Fibroblast of skin of right biceps (primary cell): ENCODE measurements around the gene SCN2B.

ENCODE experiments used
- DNase-seq: peaks from one replicate; pipeline ENCODE4 v3.0.0-alpha.2; 2013

SCN2B gene

DNA sequence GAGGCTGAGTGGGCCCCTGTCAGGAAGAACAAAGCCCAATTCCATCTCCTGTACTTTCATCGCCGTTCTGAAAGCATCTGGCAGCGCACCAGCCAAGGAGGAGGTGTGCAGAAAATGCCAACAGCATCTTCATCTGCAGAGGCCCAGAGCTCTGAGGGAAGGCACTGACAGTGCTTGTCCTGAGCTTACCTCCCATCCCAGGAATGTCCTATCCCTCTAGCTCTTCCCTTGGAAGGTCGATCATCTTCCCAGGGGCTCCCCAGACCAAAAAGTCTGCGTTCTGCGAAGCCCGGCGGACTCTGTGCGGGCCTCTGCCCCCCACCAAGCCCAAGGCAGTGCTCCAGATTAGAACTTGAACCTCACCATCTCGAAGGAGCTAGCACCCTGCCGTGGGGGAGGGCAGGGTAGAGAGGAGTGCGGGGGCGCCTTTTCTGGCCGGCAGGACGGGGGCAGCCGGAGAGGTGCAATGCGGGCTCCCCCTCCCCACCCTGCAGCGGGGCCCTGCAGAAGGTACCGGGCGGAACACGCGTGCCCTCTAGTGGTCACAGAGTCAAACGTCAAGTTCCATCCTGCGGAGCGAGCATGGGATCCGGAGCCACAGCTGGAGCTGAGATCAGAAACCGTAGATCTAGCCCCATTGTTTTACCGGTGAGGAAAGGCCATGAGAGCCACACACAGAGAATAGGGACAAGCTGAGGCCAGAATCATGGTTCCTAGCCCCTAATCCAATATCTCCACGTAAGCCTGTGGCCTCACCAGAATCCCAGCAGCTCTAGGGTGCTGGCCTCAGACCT, 5.0 kb downstream of the SCN2B start:
- peak; percentile 47 for DNase-seq

DNA sequence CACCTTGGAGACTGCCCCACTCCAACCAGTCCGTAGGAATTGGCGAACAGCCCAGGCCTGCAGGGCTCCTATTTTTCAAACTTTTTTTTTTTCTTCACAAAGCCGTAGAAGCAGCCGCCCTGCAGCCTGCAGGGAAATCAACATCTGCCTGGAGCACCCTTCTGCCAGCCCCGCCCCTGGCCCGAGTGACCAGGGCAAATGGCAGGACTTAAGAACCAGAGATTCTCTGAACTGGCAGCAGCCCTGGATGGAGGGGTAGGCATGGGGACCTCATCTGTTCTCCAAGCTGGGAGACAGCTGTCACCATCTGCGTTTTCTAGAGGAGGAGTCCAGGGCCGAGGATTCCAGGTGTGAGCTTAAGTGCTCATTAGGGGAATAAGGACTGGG, 5.6 kb downstream of the SCN2B start:
- no peak for DNase-seq

DNA sequence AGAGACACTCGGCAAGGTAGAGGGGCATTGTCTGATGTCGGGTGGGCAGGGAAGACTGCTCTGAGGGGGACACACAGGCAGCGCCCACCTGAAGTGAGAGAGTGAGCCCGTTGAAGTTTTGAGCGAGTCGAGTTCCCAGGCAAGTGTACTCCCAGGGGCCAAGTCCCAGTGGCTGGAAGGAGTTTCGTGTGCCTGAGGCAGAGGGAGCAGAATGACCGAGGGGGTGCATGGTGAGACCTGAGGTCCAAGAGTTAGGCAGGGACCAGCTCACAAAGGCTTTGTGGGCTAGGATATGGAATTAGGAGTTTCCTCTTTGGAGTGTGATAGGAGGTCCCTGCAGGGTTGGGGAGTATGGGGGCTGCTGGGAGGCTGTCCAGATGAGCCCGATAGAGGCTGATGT, 6.2 kb downstream of the SCN2B start:
- DNase-seq = no peak

DNA sequence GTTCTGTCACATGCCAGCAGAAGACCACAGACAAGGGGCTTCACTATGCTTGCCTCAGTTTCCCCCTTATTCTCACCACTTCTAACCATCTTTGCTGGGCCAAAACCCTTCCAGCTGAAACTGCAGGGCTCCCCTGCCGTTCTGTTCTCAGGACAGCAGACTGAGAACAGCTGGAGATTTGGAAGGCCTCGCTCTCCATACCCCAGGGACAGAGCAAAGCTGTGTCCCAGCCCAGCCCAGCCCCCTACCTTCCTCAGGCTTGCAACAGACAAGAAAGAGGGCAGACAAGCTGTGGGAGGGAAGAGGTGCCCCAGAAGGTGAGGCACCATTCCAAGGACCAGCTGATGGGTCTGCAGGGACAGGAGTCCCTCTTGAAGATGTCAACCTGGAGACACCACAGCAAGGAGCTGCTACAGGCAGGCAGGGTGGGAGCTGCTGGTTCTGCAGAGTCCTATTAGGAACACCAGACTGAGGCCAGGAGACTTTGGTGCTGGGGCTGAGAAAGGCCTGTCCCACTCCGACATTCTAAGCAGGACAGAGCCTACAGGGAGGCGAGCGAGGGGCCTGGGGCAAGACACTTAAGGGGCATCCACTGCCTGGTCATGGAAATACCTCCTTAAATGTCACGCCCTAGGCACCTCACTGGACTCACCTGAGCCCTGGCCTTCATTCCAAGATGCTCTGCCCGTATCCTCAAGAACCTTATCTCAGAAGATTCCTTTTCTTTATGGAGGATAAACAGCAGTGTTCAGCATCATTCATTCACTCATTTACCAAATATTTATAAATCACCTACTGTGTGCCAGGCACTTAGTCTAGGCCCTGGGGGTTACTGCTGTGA, 6.9 kb downstream of the SCN2B start:
- DNase-seq = no peak

DNA sequence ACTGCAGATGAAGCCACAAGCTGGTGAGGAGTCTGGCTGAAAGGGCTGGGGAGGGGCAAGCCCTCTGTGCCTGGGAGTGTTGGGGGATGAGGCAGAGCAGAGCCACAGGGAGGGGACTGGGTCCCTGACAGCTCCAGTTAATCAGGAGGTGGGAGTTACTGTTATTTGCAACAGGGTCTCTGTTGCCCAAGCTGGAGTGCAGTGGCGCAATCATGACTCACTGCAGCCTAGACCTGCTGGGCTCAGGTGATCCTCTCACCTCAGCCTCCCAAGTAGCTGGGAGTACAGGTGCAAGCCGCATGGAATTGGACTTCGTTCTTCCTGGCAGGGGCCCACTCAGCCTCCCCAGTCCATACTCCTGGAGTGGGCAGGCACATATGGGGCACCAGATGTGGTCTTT, 7.7 kb downstream of the SCN2B start:
- no peak for DNase-seq

DNA sequence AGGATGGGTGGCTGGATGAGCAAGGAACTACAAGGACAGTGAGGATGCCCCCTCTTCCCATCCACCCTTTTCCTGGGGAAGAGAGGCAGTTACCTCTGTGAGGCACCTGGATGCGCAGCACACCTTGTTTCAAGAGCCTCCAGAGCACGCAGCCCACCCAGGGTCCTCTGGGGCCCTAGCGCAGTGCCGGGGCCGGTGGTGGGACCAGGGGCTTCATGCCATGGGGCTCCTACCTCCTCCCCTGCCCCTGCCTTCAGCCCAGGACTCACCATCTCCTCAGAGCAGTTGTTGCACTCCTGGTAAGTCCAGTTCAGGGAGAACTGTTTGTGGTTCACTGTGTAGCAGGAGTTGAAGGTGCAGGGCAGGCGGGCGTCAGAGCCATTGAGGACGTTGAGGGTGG, 8.1 kb downstream of the SCN2B start:
- DNase-seq = no peak

DNA sequence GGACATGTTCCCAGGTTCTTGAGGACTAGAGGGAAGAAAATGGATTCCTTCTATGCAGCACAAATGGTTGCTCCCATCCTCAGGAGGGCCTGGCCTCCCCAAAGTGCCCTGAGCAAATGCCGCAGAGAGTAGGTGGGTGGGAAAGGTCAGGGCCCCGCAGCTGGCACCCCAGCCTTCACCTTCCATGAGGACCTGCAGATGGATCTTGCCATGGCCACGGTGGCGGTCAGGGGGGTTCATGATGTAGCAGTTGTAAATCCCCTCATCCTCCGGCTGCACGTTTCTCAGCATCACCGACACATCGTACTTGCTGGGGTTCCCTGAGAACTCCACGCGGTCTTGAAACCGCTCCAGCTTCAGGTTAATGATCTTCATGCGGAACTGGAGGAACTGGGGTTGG, 8.5 kb downstream of the SCN2B start:
- no peak for DNase-seq

DNA sequence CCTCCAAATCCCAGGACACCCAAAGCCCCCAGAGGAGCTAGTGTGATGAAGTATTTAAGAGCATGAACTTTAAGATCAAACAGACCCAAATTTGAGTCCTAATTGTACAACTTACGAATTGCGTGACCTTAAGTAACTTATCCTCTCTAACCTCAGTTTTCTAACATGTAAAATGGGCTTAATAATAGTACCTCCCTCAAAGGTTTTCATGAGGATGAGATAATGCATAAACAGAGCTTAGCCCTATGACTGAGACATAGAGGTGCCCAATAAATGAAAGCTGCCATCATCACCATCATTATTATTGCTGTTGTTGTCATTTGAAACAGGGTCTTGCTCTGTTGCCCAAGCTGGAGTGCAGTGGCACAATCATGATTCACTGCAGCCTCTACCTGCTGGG, 9.2 kb downstream of the SCN2B start:
- no peak for DNase-seq

DNA sequence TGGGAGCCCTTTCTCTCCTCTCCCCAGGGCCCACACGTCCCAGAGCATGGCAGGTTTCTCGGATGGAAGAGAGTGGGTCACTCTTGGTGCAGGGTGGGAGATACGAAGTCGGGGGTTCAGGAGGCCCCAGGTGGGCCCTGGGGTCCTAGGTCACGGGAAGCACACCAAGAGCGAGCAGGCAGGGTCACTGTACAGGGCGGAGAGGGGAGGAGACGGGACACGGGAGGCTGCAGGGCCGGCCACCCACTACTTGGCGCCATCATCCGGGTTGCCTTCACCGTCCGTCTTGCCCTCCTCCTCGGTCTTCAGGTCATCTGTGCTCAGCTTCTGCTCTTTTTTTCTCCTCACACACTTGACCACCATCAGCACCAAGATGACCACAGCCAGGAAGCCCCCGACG, 9.8 kb downstream of the SCN2B start:
- no peak for DNase-seq

DNA sequence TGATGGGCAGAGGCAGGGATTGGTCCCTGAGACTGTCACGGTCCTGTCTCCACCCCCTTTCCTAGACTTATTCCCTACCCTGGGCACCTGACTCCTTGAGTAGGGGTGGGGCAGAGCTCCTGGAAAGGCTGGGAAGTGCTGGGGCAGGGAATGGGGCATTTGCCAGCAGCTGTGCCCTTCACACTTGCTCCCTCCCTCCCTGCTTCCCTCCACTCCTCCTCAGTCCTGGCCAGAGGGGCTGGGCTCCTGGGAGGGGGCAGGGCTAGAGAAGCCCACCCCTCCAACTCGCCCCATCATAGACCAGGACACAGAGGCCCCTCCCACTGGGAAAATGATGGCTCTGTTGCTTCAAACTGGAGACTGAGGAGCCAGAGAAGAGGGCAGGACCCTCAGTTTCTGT, 11.6 kb downstream of the SCN2B start:
- no peak for DNase-seq

DNA sequence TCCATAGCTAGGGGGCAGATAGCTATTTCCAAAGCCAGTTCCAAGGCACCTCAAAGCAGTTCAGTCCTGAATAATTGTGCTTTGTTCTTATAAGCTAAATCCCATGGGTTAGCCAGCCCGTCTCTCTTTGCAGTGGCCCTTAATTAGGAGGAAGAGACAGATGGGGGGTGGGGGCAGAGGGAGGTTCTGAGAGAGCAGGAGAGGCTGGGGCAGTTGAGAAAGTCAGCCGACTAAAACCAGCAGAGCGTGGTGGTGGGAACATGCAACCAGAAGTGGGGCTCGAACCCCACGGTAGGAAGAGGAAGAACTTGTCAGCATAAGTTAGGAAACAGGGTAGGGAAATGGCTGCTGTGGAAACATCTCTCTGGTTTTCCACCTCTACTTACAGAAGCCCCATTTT, 12.9 kb downstream of the SCN2B start:
- no peak for DNase-seq

DNA sequence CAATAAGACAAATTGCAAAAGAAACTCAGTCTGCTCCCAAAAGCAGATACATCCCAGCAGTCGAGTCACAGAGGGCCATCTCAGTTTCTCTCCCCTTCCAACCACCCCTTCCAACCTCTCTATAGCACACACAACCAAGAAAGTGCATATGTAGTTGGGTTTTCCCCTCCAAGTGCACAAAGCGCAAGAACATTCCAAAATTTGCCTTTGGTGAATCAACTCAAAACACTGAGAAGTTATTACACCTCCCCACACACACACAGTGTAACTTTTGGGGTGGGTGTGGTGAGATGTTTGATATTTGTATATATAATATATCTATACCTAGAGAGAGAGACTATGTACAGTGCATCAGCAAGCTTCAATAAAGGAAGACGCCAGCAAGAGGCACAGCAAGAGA, 13.6 kb downstream of the SCN2B start:
- DNase-seq = no peak

DNA sequence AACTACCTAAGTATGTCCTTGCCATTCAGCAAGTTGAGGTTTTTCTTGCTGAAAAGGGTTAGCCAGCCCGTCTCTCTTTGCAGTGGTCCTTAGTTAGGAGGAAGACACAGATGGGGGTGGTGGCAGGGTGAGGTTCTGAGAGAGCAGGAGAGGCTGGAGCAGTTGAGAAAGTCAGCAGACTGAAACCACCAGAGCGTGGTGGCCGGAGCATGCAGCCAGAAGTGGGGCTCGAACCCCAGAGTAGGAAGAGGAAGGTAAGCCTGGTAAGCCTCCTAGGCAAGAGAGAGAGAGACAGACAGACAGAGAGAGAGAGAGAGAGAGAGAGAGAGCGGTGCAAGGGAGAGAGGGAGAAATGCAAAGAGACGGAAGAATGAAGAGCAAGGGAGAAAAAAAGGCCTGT, 14.7 kb downstream of the SCN2B start:
- DNase-seq = no peak

DNA sequence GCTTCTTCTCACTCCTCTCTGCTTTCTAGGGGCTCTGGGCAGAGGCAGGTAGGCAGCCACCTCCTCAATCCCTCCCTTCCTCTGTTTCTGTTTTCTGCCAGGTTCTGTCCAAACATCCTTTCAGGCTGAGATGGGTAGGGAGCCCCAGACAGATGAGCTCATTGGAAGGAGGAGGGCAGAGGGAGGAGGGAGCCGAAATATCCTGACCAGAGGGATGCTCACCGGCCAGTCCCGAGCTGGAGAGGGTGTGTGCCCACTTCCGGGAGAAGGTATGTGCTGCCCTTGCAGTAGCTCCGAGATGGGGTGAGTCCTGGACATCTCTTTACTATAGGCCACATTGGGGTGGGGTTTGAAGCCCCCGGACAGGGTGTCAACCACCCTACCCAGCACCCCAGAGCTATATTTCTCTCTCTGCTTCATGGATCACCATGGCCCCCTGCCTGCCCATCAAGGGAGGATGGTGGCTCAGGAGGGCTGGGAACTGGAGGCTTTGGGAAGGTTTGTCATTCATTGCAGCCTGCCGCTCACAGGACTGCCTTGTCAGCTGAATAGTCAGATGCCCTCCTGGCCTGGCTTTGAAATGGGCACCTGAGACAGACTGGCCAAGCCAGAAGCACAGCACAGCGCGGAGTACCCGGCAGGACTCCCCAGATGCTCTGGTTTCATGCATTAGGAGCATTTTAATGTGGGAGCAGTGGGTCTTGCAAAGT, 19.1 kb downstream of the SCN2B start:
- no peak for DNase-seq

DNA sequence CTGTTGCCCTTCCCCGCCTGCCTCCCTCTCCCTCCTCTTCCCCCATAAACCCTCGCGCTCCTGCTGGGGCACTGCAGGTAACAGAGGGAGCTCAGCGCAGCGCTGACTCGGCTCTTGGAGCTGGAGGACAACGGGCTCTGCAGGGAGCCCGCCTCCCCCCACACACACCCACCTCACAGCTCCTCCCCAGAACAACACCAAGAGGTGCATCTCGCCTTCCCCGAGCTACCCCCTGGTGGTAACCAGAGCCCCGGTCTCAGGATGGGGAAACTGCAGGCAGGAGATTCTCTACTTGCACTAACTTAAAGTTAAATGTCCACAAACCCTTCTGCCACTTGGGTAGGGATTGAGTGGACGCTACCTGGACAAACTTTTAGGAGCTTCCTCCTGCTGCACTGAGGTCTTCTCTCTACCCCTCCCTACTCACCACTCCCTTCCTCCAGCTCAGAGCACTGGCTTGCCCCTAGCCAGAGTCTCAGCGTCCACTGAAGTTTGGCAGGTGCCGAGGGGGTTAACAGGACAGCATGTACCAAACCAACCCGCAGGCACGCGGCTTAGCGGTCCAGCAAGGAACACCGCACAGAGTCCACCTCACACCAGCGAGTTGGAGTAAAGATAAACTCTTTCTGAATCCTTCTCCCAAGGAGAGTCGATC, 19.8 kb downstream of the SCN2B start:
- DNase-seq = no peak

DNA sequence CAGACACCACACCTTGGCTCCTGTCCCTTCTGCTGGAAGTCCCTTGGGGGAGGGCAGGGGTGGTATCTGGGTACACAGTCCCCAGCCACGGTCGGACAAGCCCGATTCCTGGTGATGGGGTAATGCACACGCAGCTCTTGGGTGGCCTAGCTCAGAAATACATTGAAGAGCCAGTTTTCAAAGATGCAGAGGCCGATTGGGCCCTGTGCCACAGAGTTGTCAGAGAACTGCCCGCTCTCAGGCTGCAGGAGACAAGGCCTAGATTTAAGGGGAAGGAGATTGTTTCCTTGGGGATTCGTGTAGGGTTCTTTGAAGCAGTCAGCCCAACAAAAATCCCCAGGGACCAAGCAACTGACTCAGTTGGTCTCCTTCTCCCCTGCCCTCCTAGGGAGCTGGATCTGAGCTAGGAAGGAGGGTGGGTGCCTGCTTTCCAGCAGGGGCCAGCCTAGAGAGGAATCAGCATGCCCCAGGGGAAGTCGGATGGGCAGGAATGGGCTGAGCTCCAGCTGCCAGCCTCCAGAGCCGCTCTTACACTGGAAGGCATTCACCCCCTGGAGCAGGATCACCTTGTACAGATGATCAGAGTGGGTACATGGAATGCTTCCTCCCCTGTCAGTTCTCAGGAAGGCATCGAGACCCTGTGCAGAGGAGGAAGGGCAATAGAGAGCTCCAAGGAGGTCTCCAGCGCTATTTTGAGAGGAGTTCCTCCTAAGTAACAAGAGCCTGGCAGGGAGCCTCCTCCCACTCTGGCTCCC, 20.5 kb downstream of the SCN2B start:
- DNase-seq = no peak

DNA sequence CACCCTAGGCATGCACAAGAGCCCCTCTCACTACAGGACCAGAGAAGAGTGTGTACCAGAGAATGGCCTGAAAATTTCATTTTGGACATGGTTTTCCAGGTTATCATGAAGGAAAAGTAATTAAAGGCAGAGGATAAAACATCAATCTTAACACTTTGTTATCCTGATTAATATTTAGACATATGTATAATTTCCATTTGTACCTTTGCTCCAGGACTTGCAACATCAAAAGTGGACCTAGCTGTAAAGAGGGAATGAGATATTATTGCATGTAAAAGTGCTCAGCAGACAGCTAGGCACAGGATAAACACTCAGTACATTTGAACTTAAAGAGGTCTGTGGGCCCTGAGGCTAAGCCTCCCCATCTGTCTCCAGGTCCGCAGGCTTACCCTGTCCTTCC, 21.8 kb downstream of the SCN2B start:
- no peak for DNase-seq

DNA sequence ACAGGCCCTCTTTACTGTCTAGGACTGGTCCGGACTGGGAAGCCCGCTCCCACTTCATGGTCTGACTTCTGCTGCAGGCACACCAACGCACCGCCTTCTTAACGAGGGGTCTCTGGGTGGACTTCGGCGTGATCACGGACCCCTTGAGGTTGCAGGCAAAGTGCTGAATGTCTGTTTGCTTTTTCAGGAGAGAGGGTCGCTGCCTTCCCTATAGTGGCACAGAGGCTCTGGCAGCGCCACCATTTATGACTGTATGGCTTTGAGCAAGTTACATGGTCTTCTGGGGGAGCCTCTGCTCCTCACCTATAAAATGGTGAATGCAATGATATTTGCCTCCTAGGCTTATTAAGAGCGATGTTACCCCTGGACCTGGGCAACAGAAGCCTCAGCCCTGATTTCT, 22.5 kb downstream of the SCN2B start:
- no peak for DNase-seq

DNA sequence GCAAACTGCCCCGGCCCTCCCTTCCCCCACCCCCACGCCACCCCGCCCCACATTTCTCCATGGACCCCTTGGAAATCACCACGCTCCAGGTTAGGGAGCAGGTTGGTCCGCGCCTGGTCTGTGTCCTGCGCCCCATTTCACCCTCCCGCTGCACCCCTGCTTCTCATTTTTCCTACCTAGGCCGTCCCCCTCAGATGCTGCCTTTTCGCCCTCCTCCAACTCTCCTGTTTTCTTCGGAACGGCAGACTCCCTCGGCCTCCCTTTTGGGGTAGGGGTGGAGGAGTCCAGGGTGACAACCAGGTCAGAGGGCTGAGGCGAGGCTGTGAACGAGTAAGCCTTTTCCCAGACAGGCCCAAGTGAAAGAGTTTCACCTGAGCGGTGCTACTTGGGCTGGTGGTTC, 22.9 kb downstream of the SCN2B start:
- DNase-seq = no peak

DNA sequence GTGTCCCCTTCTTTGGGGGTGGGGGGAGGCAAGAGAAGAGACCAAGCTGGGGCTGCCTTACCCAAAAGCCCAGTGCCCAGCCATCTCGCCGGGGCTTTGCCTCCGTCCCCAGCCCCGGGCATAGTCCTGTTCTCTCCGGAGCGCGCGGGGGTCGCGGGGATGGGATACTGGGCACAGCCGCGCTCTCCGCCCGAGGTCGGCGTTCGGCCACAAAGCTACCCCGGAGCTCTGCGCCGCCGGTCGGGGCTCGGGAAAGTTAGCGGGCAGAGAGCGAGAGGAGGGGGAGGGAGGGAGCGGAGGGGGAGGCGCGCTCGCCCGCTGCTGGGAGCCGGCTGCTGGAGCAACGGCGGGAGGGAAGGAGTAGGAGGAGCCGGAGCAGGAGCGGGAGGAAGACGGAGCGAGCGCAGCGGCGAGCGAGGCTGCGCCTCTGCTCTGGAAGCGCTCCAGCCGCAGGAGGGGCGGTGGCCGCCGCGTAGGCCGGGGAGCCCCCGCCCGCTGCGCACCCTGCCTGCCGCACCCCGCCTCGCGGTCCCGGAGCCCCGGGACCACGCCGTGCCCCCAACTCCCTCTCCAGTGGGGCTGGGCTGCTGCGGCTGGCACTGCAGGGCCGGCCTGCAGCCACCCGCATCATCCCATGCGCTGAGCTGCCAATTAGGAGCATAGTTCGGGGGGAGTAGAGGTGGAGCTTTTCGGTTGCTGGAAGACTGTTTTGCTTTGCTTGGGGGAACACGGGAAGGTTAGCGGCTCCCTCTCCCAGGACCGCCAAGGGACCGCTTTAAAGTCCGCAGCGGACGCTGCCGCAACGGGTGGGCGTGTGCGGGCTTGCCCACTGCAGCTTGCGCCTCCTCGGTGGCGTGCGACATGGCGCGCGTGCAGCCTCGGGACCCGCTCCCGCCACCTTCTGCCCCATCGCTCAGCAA, 23.6 kb downstream of the SCN2B start, which contains the start of gene SCN4B:
TSS of gene SCN4B (minus strand) at position 272 of the 920 bp plus-strand sequence. CDS start at position 122, 150 bp downstream.
- peak; percentile 55 for DNase-seq

DNA sequence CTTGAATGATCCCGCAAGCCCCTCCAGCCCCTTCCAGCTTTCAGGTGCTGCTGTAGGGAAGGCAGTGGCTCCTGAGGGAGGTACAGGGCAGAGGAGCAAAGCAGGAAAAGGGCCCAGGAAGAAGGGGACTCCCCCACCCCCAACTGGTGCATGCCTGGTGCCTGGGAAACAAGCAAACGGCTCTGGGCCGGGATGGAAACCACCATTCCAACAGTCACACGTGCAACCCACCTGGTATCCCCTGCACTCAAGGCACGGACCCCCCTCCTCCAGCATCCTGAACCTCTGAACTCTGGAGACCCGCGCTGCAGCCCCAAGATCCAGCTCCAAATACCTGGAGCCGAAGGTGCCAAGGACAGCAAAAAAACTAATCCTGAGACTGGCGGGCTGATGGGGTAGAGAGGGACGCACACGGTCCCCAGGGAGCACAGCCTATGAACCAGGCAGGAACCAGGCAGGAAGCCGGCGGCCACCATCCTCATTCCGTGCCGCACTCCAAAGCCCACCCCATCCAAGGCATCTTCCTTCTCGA, 24.4 kb downstream of the SCN2B start:
- DNase-seq = no peak
